HepG2 (cell line): Measurements from ENCODE around the gene SERPINI1. TPM values are rescaled to one million over a fixed set of nuclear protein-coding genes. Genes with fewer than 3 reads are reported as not detected.

Source experiments
- ATAC-seq: fragments of 200-7000 bp; cut with Tn5 transposase; 3 replicates; pipeline ENCODE4 v1.9.1; 2020; ENCODE audit warnings: mild to moderate bottlenecking, moderate library complexity
- BruUV-seq: library from RNA; stranded (reverse); fragments of 400-500 nt; replicated peaks from 2 replicates; lab custom pipeline; 2021; lab: Mats Ljungman, UMichigan
- CTCF ChIA-PET: fragments of 300-600 bp; formaldehyde crosslinking; extraction: SDS; loops from one replicate; lab custom pipeline; 2021; ENCODE audit warnings: low total read pairs, inconsistent platforms, low intra/inter-chr PET ratio; lab: Yijun Ruan, JAX
- POLR2A ChIA-PET: fragments of 350-600 bp; sonication (Branson Sonifier 250); formaldehyde crosslinking; loops from one replicate; lab custom pipeline; 2020; ENCODE audit warnings: antibody characterized with exemption, inconsistent platforms; lab: Yijun Ruan, JAX
- DNase-seq: peaks from one replicate; pipeline ENCODE4 v3.0.0-alpha.2; 2015; ENCODE audit warnings: low spot score
- FAIRE-seq: peaks from 3 replicates; lab custom pipeline; 2011; peaks lifted over from hg19 to GRCh38; lab: Jason Lieb, UNC
- H2AFZ ChIP-seq: one replicate; pipeline ENCODE4 v1.6.1; 2011; ENCODE audit warnings: low read length, inconsistent platforms
- H3K27ac ChIP-seq: fragments of 300-600 bp; 3 replicates; pipeline ENCODE4 v1.8.0; 2011; ENCODE audit warnings: mixed run types, mild to moderate bottlenecking, mixed read lengths, low read length, inconsistent platforms; ENCODE audit not compliant: insufficient read depth; ENCODE audit errors: extremely low read length
- H3K27me3 ChIP-seq, 2 experiments: fragments of 200-600 bp in 1 of 2; 2 replicates in 1 of 2; 3 replicates in 1 of 2; pipeline versions ENCODE4 v1.6.0 to v1.8.0; 2011; ENCODE audit warnings: low read length in 2 of 2, mild to moderate bottlenecking in 2 of 2, moderate library complexity in 2 of 2, inconsistent platforms in 1 of 2; ENCODE audit not compliant: insufficient read depth in 2 of 2, control insufficient read depth in 1 of 2
- H3K36me3 ChIP-seq, 2 experiments: fragments of 200-600 bp in 1 of 2; replicated peaks in 1 of 2; 2 replicates in 1 of 2; 3 replicates in 1 of 2; pipeline versions ENCODE4 v1.5.1 to v1.8.0; 2011; ENCODE audit warnings: low read length in 2 of 2, inconsistent platforms in 1 of 2; ENCODE audit not compliant: insufficient read depth in 2 of 2, control insufficient read depth in 1 of 2
- H3K4me1 ChIP-seq: 2 replicates; pipeline ENCODE4 v1.5.1; 2012; ENCODE audit warnings: low read length, inconsistent platforms; ENCODE audit not compliant: insufficient read depth
- H3K4me2 ChIP-seq: 2 replicates; pipeline ENCODE4 v1.6.0; 2011; ENCODE audit warnings: low read depth, low read length, inconsistent platforms
- H3K4me3 ChIP-seq, 3 experiments: fragments of 200-600 bp in 1 of 3; sonication (generic), shearing (Covaris generic) in 1 of 3; replicated peaks in 1 of 3; 2 replicates each; pipeline ENCODE4 v1.5.1; 2011 to 2016; ENCODE audit warnings: low read length in 3 of 3, inconsistent platforms in 2 of 3, low read depth in 2 of 3, mild to moderate bottlenecking in 2 of 3, control low read depth in 1 of 3, mixed read lengths in 1 of 3; ENCODE audit not compliant: insufficient read depth in 1 of 3
- H3K79me2 ChIP-seq: one replicate; pipeline ENCODE4 v1.6.1; 2011; ENCODE audit warnings: low read length, inconsistent platforms; ENCODE audit not compliant: insufficient read depth
- H3K9ac ChIP-seq: 2 replicates; pipeline ENCODE4 v1.6.0; 2011; ENCODE audit warnings: mild to moderate bottlenecking, low read depth, low read length, inconsistent platforms; ENCODE audit not compliant: insufficient read depth
- H3K9me3 ChIP-seq: 2 replicates; pipeline ENCODE4 v1.5.1; 2012; ENCODE audit warnings: mild to moderate bottlenecking, low read length
- H4K20me1 ChIP-seq: 2 replicates; pipeline ENCODE4 v1.6.0; 2011; ENCODE audit warnings: inconsistent platforms, mild to moderate bottlenecking, low read length, moderate library complexity; ENCODE audit not compliant: insufficient read depth
- IRF2 ChIP-seq: IDR thresholded peaks from 2 replicates; pipeline ENCODE4 v1.6.1; 2018; ENCODE audit warnings: missing genetic modification reagents, missing compliant biosample characterization
- NBN ChIP-seq: fragments of 450-650 bp; conservative IDR thresholded peaks from 2 replicates; pipeline ENCODE4 v1.6.1; 2017
- SRSF9 ChIP-seq: fragments of 200-400 bp; formaldehyde crosslinking; IDR thresholded peaks from 2 replicates; pipeline ENCODE4 v1.6.1; 2018; ENCODE audit warnings: borderline replicate concordance, mild to moderate bottlenecking, low read depth, low read length; ENCODE audit not compliant: insufficient read depth, poor library complexity, severe bottlenecking
- TFE3 ChIP-seq: IDR thresholded peaks from 2 replicates; pipeline ENCODE4 v1.6.1; 2016
- U2AF2 ChIP-seq: fragments of 200-400 bp; formaldehyde crosslinking; IDR thresholded peaks from 2 replicates; pipeline ENCODE4 v1.6.1; 2017; ENCODE audit warnings: low read depth, mild to moderate bottlenecking, low read length
- ZNF3 ChIP-seq: IDR thresholded peaks from 2 replicates; pipeline ENCODE4 v1.7.0; 2017; ENCODE audit warnings: inconsistent platforms
- WGBS: methylation state at CpG from one replicate; pipeline ENCODE4 v1.1.6; 2017; ENCODE audit warnings: low lambda C conversion rate; 5-methylcytosine and 5-hydroxymethylcytosine counted together
- in situ Hi-C: cut with HindIII; loops from 2 replicates; pipeline ENCODE4 v1.10.0; 2017; ENCODE audit warnings: low pct_unique_long_range_greater_than_20kb; ENCODE audit not compliant: extremely low pct_ligation_motif_present
- intact Hi-C: fragments of 100-400 bp; cut with micrococcal nuclease; formaldehyde crosslinking; loops from one replicate; pipeline ENCODE4 v1.10.0; 2022; ENCODE audit not compliant: unreplicated experiment
- polyA plus RNA-seq, 8 experiments: library from polyadenylated mRNA; depleted of rRNA in 3 of 8; stranded (reverse) in 7 of 8; unstranded in 1 of 8; fragments of >200 nt; fragmentation: Illumina TruSeq in 4 of 8; extraction: Trizol in 4 of 8; gene quantifications; 2 replicates each; pipeline versions ENCODE4 v1.2.1 to v1.2.3, GENCODE V29; 2011 to 2016; ENCODE audit warnings: low read depth in 4 of 8, missing spikeins in 1 of 8, mixed read lengths in 1 of 8; ENCODE audit not compliant: insufficient read depth in 1 of 8
- total RNA-seq, 5 experiments: library from RNA; depleted of rRNA; stranded (reverse); fragments of >200 nt; fragmentation: Illumina TruSeq; extraction: Trizol; gene quantifications; 2 replicates each; pipeline ENCODE4 v1.2.3, GENCODE V29; 2016; ENCODE audit warnings: low read depth in 1 of 5
- TF ChIP-seq, protein P1 (sequence below): sonication (generic); formaldehyde crosslinking; IDR thresholded peaks from 2 replicates; pipeline ENCODE4 v1.4.0; 2020; ENCODE audit warnings: missing genetic modification reagents

The SERPINI1 gene
- total and polyA plus RNA-seq, 2 of the 13 experiments (the other 11 are each of a cell fraction or from before 2014, with no cell fraction given), result 14.7 to 58.0 TPM

- CTCF ChIA-PET, result no interaction called here
- Histone ChIP-seq H3K4me3 (no peak overlapping the region), H3K9ac (no peak overlapping the region), H3K27ac (no peak overlapping the region), H3K79me2 (no peaks in the 10 kb centered on the region), H3K9me3 (no peaks in the 10 kb centered on the region), H3K4me1 (no peaks in the 10 kb centered on the region), H3K36me3 (peaks cover 3 to 28% of the 10 kb centered on the region in 2 experiments), H2AFZ (no peak overlapping the region), H3K27me3 (no peaks in the 10 kb centered on the region), H3K4me2 (no peak overlapping the region), H4K20me1 (no peaks in the 10 kb centered on the region)
- intact Hi-C loops (no loop called here), in situ Hi-C loops (no loop called here)
- DNase-seq, result no peak
- WGBS, result 96% methylated on average over 4 of the region's 4 CpGs
- no TSS peak for BruUV-seq
- no peak for FAIRE-seq
- TF ChIP-seq, protein P1, sequence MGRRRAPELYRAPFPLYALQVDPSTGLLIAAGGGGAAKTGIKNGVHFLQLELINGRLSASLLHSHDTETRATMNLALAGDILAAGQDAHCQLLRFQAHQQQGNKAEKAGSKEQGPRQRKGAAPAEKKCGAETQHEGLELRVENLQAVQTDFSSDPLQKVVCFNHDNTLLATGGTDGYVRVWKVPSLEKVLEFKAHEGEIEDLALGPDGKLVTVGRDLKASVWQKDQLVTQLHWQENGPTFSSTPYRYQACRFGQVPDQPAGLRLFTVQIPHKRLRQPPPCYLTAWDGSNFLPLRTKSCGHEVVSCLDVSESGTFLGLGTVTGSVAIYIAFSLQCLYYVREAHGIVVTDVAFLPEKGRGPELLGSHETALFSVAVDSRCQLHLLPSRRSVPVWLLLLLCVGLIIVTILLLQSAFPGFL, result no peak
- TF ChIP-seq U2AF2 (no peak), SRSF9 (no peak), ZNF3 (CRISPR knock-in tag) (no peak)
- no peak for ATAC-seq
- POLR2A ChIA-PET, result no interaction called here
These were observed 35.5 kb upstream of the SERPINI1 start for GRCh38 chr3:167700046-167700445.

GRCh38 chr3:167700926-167701325 is 34.6 kb upstream of the SERPINI1 start:
- H4K20me1 ChIP-seq, result no peaks in the 10 kb centered on the region
- H3K36me3 ChIP-seq, result peaks cover 3 to 20% of the 10 kb centered on the region in 2 experiments; a peak in 3 of 5 replicates
- no peaks in the 10 kb centered on the region for H3K4me1 ChIP-seq
- POLR2A ChIA-PET, result no interaction called here
- in situ Hi-C loops, result no loop called here
- FAIRE-seq (no peak), DNase-seq (no peak), ATAC-seq (no peak)
- no peak overlapping the region for H3K4me3 ChIP-seq
- no peak for TF ChIP-seq TFE3 (CRISPR knock-in tag)
- no peak for TF ChIP-seq IRF2
- TF ChIP-seq NBN, result no peak
- H3K9me3 ChIP-seq, result no peaks in the 10 kb centered on the region
- H3K4me2 ChIP-seq, result no peak overlapping the region
- H3K79me2 ChIP-seq, result no peaks in the 10 kb centered on the region
- intact Hi-C loops, result no loop called here
- H3K27me3 ChIP-seq, result no peaks in the 10 kb centered on the region
- no peak overlapping the region for H3K27ac ChIP-seq
- H3K9ac ChIP-seq, result no peak overlapping the region
- CTCF ChIA-PET, result no interaction called here
- H2AFZ ChIP-seq, result no peak overlapping the region
- no TSS peak for BruUV-seq
- 100% methylated on average over 2 of the region's 2 CpGs for WGBS
